Raji (cell line): Measurements from ENCODE around the gene ADISSP.

Experiments used
- POLR2A ChIP-seq: IDR thresholded peaks from 2 replicates; pipeline ENCODE4 v1.6.1; 2011; ENCODE audit warnings: low read depth, low read length, control low read depth; ENCODE audit not compliant: insufficient read depth

Gene ADISSP

GRCh38 chr20:3729378-3729777, 38.2 kb downstream of the ADISSP start:
- no peak for TF ChIP-seq POLR2A

DNA sequence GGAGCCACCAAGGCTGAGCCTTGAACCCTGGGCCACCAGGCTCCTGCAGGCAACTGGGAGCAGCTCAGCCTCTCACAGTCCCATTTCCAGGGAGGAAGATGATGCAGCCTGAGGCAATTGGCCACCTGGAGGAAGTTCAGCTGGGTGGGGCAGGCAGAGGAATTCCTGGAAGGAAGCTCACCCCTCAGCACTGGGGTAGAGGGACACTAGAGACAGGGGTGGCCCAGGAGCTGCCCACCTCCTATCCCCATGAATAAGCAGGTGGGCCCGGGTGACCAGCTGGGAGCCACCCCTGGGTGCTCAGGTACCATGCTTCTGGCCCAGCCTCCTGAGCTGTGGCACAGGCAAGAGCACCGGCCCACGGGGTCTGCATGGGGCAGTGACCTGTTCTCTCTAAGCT, 38.7 kb downstream of the ADISSP start:
- no peak for TF ChIP-seq POLR2A

DNA sequence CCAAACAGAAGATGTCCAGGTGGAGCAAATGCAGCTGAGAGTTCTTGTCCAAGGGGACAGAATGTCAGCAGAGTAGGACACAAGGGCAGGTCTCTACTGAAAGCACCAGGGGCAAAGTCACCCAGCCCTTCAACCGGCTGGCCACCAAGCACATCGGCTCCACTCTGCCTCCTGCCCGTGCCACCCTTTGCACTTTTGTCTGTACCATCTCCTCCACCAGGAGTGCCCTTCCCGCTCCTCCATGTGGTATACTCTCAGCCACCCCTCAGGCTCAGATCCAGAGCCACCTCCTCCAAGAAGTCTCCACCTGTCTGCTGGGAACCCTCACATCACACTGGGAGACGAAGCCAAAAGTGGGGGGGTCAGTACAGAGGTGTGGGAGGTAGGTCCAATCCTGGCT, 39.2 kb downstream of the ADISSP start:
- TF ChIP-seq POLR2A: no peak

GRCh38 chr20:3727401-3728021, 40.0 kb downstream of the ADISSP start:
- no peak for TF ChIP-seq POLR2A

- no peak for TF ChIP-seq POLR2A
Measured at GRCh38 chr20:3724356-3724755, 43.2 kb downstream of the ADISSP start.

- no peak for TF ChIP-seq POLR2A
Measured at GRCh38 chr20:3723284-3723683, 44.3 kb downstream of the ADISSP start.

DNA sequence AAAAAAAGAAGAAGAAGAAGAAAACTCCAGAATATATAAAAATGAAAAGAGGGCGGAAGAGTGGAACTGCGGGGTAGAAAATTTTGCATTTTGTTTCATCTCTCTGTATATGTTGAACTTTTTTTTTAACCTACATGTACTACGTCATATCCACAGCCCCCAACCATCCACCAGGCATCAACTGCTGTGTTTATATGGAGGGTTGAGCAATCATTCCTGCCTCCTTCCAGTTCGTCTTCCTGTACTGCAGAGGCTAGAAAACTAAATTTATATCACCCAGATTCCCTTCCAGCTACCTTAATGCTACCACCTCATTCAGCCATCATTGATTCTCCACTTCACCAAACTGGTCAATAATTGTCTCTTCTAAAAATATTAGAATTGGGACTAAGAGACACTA, 45.6 kb downstream of the ADISSP start:
- no peak for TF ChIP-seq POLR2A

GRCh38 chr20:3720626-3721025, 46.9 kb downstream of the ADISSP start:
- no peak for TF ChIP-seq POLR2A

GRCh38 chr20:3720068-3720467, 47.5 kb downstream of the ADISSP start:
- TF ChIP-seq POLR2A: no peak

DNA sequence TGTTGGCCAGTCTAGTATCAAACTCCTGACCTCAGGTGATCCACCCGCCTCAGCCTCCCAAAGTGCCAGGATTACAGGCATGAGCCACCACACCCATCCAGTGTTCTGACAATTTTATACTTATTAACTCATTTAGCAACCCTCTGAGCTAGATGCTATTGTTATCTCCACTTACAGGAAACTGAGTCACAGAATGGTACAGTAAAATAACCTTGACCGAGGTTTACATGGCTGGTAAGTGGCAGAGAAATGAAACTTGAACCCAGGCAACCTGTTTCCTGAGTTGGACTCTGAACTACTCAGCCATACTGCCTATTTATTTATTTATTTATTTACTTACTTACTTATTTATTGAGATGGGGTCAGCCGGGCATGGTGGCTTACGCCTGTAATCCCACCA, 48.5 kb downstream of the ADISSP start:
- no peak for TF ChIP-seq POLR2A

DNA sequence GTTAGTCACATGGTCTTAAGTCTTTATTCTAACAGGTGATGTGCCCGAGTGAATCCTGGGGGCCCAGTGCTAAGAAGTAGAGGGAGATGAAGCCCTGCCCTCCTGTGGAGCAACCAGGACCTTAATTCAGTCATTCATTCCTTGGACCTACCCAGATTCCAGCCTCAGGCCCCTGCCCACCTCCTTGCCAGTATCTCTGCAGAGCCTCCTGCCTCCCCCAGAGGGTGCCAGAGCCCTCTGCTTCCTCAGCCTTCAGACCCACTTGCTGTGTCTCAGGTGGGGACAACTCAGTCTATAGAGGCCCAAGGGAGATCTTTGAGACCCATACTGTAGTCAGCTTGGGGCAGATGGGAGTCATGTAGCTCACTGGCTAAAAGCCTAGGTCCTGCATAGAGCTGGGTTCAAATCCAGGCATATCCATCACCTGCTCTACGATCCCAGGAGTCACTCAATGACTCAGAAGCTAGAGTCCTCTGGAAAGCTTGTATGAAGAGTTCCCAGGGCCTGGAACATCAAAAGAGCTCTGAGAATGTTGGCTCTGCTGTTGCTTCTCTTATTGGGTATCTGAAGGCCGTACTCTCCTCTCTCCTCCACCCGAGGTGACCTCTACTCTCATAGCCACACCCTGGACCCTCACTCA, 51.2 kb downstream of the ADISSP start:
- no peak for TF ChIP-seq POLR2A

GRCh38 chr20:3714092-3714491, 53.5 kb downstream of the ADISSP start:
- no peak for TF ChIP-seq POLR2A

DNA sequence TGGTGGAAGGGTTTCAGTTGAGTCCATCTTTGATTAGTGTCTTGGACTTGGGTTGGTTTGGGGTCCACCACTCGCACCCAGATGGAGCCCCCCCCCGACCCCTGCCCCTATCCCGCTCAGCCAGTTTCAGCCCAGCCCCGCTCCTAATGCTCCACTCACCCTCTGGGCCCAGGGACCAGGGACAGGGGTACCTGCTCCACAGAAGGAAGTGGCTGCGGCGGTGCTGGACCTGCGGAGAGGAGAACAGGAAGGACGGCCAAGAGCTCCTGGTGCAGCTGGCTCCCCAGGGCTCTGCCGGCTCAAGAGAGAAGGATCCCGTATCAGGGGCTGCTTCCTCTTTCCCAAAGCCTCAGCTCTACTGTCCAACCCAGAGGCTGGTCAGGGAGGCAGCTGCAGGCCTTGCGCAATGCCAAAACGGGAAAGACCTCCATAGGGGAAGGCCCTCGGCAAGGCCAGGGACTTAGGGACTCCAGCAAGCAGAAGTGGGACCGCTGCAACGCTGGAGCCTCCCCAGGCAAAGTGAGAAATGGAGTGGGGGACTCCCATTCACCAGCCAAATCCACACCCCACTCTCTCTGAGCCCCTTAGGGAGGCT, 55.2 kb downstream of the ADISSP start, which contains the start of gene SIGLEC1:
SIGLEC1 (minus strand) TSS at position 322 of the 595 bp plus-strand sequence. CDS start 5,472 bp downstream, outside the sequence.
- TF ChIP-seq POLR2A: no peak

GRCh38 chr20:3711484-3711941, 56.0 kb downstream of the ADISSP start:
- TF ChIP-seq POLR2A: no peak

DNA sequence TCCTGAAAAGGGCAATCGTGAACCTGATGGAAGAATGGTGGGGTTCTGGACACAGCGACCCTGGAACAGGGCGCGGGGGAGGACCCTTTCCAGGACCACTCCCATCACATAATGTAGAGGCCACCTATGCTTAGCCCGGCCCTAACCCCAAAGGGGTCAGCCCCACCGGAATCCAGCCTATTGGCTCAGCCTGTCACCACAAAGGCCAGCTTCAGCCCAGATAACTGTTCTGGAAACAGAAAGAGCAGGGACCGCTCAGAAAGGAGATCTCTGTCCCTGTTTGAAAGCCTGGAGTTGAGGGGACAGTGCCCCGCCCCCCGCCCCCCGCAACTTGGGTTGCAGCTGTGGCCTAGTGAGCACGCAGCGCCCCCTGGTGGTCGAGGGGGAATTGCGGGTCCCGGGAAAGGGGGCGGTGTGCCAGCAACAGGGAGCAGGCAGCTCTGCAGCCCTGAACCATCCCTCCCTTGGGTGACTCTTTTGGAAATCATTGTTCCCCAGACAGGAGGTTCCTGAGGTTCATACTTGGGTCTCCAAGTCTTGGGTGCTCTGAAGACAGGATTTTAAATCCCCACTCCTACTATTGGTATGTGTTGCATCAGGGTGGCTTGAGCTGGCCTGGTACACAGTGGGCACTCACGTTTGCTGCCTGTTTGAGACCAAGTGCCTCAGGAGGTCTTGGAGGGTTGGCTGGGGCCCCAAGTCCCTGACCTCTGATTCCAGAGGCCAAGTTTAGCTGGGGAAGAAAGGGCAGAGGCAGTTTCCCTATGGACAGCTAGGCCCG, 56.7 kb downstream of the ADISSP start:
- no peak for TF ChIP-seq POLR2A
